ENCODE results near the gene EFL1. TPM values are rescaled to one million over a fixed set of nuclear protein-coding genes. Genes with fewer than 3 reads are reported as not detected.

EFL1 gene
- total and polyA plus RNA-seq, 9 of the 15 experiments (the other 6 are each of a cell fraction or from before 2014, with no cell fraction given): 4.8 to 32.5 (median 16.9) TPM

DNA sequence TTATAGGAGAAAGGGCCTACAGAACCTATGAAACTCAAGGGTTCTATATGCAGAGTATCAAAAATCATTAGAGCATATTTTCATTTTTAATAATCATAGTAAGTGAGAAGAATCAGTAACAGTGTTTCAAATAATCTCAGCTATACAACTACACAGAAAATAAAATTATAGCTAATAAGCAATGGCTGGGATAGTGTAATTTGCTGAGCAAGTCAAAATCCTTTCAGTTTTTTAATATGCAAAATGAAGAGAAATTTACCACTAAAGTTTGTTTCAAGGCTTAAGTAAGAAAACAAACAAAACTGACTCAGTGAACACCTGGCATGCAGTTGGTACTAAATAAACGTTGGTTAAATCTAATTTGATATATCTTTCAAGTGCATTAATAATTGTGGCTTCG, 66.2 kb downstream of the EFL1 start:
- H3K9me3 ChIP-seq (replicated peaks; ENCODE audit: control insufficient read depth, insufficient read depth, low read depth, low read length): no peaks in the 10 kb centered on the region
- no peaks in the 10 kb centered on the region for H4K20me1 ChIP-seq (replicated peaks; ENCODE audit: control insufficient read depth, insufficient read depth, low read length)
- H3K36me3 ChIP-seq (ENCODE audit: control insufficient read depth, insufficient read depth, low read length): no peaks in the 10 kb centered on the region
- H2AFZ ChIP-seq (ENCODE audit: low read depth, low read length): no peak overlapping the region
- BruUV-seq (replicated peaks): no TSS peak
- no peak for FAIRE-seq
- 50% methylated on average over 2 of the region's 2 CpGs for WGBS (ENCODE audit: insufficient coverage, low coverage, missing lambda C conversion rate)
- H3K79me2 ChIP-seq (ENCODE audit: control insufficient read depth, insufficient read depth, low read length): no peaks in the 10 kb centered on the region
- H3K4me2 ChIP-seq (ENCODE audit: insufficient read depth, low read length): no peak overlapping the region
- no peak for ATAC-seq
- ChIA-PET CTCF (ENCODE audit: low intra/inter-chr PET ratio) (no interaction called here), POLR2A (no interaction called here)
- no peak overlapping the region for H3K4me3 ChIP-seq
- intact Hi-C loops (cut with micrococcal nuclease): no loop called here
- no peak for DNase-seq (ENCODE audit: extremely low read depth in 1 of 4, low spot score in 3 of 4)
- H3K9ac ChIP-seq (ENCODE audit: insufficient read depth in 1 of 2, low read depth in 2 of 2, low read length in 2 of 2): no peak overlapping the region
- H3K27ac ChIP-seq (ENCODE audit: extremely low read depth, low read depth, low read length): no peak overlapping the region
- in situ Hi-C loops (cut with MboI): loop anchor here (10.0 kb wide), 1 partner anchor 712 kb away; no protein-coding TSS in a partner anchor
- no peaks in the 10 kb centered on the region for H3K9me1 ChIP-seq (ENCODE audit: control insufficient read depth, insufficient read depth, low read length)
- H3K4me1 ChIP-seq (replicated peaks in 1 of 2; ENCODE audit: control insufficient read depth in 2 of 2, insufficient read depth in 2 of 2, low read length in 2 of 2): no peaks in the 10 kb centered on the region
- no peaks in the 10 kb centered on the region for H3K27me3 ChIP-seq (ENCODE audit: control insufficient read depth in 2 of 2, insufficient read depth in 2 of 2, low read length in 2 of 2)
- TF ChIP-seq ZKSCAN1 (IDR thresholded peaks at IDR 0.05; ENCODE audit: low read depth, low read length): no peak
- no peak for TF ChIP-seq GATAD2A (IDR thresholded peaks at IDR 0.05)
- no peak for TF ChIP-seq ELF4 (CRISPR knock-in tag; IDR thresholded peaks at IDR 0.05)
- no peak for TF ChIP-seq SMAD4 (CRISPR knock-in tag; conservative IDR thresholded peaks at IDR 0.05)
- no peak for TF ChIP-seq YY1 (IDR thresholded peaks at IDR 0.05; ENCODE audit: borderline replicate concordance in 1 of 3, control insufficient read depth in 1 of 3, extremely low read depth in 1 of 3, insufficient read depth in 3 of 3, insufficient read length in 1 of 3, insufficient replicate concordance in 2 of 3, low read depth in 1 of 3, low read length in 2 of 3)
- TF ChIP-seq KDM1A (IDR thresholded peaks at IDR 0.05): no peak
- no peak for TF ChIP-seq BRD9 (IDR thresholded peaks at IDR 0.05; ENCODE audit: low read depth, partially characterized antibody)
- TF ChIP-seq MAFF (IDR thresholded peaks at IDR 0.05; ENCODE audit: low read length): 0 out of 2 replicates have a peak, but pooled peaks have one; percentile 4
- TF ChIP-seq EP400 (IDR thresholded peaks at IDR 0.05): no peak
- TF ChIP-seq BRCA1 (IDR thresholded peaks at IDR 0.05): no peak
- TF ChIP-seq BRCA1 (CRISPR knock-in tag; IDR thresholded peaks at IDR 0.05): no peak
- TF ChIP-seq ASH1L (IDR thresholded peaks at IDR 0.05; ENCODE audit: borderline replicate concordance, low read depth, partially characterized antibody): no peak
- TF ChIP-seq, protein P1, sequence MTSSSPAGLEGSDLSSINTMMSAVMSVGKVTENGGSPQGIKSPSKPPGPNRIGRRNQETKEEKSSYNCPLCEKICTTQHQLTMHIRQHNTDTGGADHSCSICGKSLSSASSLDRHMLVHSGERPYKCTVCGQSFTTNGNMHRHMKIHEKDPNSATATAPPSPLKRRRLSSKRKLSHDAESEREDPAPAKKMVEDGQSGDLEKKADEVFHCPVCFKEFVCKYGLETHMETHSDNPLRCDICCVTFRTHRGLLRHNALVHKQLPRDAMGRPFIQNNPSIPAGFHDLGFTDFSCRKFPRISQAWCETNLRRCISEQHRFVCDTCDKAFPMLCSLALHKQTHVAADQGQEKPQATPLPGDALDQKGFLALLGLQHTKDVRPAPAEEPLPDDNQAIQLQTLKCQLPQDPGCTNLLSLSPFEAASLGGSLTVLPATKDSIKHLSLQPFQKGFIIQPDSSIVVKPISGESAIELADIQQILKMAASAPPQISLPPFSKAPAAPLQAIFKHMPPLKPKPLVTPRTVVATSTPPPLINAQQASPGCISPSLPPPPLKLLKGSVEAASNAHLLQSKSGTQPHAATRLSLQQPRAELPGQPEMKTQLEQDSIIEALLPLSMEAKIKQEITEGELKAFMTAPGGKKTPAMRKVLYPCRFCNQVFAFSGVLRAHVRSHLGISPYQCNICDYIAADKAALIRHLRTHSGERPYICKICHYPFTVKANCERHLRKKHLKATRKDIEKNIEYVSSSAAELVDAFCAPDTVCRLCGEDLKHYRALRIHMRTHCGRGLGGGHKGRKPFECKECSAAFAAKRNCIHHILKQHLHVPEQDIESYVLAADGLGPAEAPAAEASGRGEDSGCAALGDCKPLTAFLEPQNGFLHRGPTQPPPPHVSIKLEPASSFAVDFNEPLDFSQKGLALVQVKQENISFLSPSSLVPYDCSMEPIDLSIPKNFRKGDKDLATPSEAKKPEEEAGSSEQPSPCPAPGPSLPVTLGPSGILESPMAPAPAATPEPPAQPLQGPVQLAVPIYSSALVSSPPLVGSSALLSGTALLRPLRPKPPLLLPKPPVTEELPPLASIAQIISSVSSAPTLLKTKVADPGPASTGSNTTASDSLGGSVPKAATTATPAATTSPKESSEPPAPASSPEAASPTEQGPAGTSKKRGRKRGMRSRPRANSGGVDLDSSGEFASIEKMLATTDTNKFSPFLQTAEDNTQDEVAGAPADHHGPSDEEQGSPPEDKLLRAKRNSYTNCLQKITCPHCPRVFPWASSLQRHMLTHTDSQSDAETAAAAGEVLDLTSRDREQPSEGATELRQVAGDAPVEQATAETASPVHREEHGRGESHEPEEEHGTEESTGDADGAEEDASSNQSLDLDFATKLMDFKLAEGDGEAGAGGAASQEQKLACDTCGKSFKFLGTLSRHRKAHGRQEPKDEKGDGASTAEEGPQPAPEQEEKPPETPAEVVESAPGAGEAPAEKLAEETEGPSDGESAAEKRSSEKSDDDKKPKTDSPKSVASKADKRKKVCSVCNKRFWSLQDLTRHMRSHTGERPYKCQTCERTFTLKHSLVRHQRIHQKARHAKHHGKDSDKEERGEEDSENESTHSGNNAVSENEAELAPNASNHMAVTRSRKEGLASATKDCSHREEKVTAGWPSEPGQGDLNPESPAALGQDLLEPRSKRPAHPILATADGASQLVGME (CRISPR knock-in tag; IDR thresholded peaks at IDR 0.05): no peak

Data from K562 (cell line).